Measurements from ENCODE around the gene HEMK1. TPM values are rescaled to one million over a fixed set of nuclear protein-coding genes. Genes with fewer than 3 reads are reported as not detected.
A peak's percentile ranks its signal among the peaks of the same experiment; 100 is the strongest.

Gene HEMK1
- total and polyA plus RNA-seq, 7 donors, result 6.1 to 16.2 (median 10.0) TPM

DNA sequence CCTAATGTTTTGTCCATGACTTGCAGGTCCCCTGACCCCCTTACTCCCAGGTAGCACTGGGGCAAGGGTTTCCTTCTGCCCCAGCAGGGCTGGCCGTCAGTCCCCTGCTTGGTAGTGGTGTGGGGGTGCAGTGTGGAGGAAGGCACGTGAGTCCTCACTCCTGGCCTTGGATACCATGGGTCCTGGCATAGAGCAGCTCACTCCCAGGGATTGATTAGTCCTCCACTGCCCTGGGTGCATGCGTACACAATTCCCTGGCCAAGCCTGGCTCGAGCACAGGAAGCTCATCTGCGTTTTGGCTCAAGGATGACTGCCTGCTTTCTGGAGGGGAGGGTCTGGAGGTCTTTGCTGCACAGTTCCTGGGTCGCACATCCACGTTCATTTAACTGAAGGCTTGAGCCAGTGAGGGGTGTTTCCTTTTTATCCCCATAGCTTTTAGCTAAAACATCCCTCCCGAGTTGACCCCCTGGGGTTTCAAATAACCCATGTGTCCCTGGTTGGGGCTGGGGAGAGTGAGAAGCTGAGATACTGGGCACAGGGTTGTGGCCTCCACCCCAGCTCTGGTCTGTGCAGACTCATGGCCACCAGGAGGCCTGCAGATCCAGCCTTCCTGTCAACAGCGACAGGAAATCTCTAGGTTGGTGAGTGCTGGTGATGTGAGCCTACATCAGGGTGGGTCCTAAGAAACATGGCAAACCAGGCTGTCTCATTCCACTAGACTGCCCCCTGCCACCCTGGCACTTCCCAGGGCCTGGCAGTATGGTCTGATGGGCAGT lies 11.5 kb downstream of the HEMK1 start:
- Histone ChIP-seq H3K27me3 (ENCODE audit: insufficient read depth in 3 of 3, low read length in 2 of 3) (no peaks in the 10 kb centered on the region), H3K27ac (peak overlapping the region; percentile 84), H3K4me3 (no peak overlapping the region), H3K9me3 (no peaks in the 10 kb centered on the region), H3K36me3 (ENCODE audit: insufficient read depth in 1 of 2, low read depth in 1 of 2) (peaks cover 0 to 41% of the 10 kb centered on the region in 2 donors), H3K4me1 (peaks cover 50% of the 10 kb centered on the region)
- DNase-seq (no peak), ATAC-seq (peak in 2 of 4 donors; percentile 1)
- no peak for TF ChIP-seq CTCF (IDR thresholded peaks at IDR 0.05)
- WGBS, 3 donors, result 56 to 80% (median 62%) methylated on average over 9 of the region's 9 CpGs
- intact Hi-C loops (cut with DNase I), result no loop called here

DNA sequence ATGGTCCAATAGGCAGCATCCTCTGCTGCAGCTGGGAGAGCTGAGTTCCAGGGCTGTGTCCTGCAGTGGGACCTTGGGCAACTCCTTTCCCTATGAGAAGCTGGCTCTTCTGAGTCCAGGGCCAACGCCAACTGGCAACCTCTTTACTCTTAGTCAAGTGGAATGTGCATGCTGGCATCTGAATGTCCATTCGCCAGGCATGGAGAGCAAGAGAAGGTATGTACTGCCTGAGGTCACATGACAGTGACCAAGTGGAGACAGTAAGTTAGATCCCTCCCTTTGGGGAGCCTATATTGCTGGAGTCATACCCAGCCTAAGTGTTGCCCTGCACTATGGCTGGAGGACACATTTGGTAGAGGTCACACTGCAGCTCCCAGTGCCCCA lies 12.1 kb downstream of the HEMK1 start:
- Histone ChIP-seq H3K27me3 (ENCODE audit: insufficient read depth in 3 of 3, low read length in 2 of 3) (no peaks in the 10 kb centered on the region), H3K9me3 (no peaks in the 10 kb centered on the region), H3K4me1 (peaks cover 56% of the 10 kb centered on the region), H3K27ac (peak overlapping the region; percentile 84), H3K4me3 (no peak overlapping the region), H3K36me3 (ENCODE audit: insufficient read depth in 1 of 2, low read depth in 1 of 2) (peaks cover 0 to 36% of the 10 kb centered on the region in 2 donors)
- no peak for TF ChIP-seq CTCF (IDR thresholded peaks at IDR 0.05)
- ATAC-seq, result peak; percentile 55 to 79 (median 76)
- peak; percentile 72 to 90 for DNase-seq
- intact Hi-C loops (cut with DNase I), result no loop called here
- WGBS, 3 donors, result 27 to 44% (median 31%) methylated on average over 2 of the region's 2 CpGs

- intact Hi-C loops (cut with DNase I), result loop anchor here in 1 of 2 donors (2.0 kb wide), 1 partner anchor 23 kb away; no protein-coding TSS in a partner anchor
- Histone ChIP-seq H3K9me3 (no peaks in the 10 kb centered on the region), H3K36me3 (ENCODE audit: insufficient read depth in 1 of 2, low read depth in 1 of 2) (peaks cover 0 to 29% of the 10 kb centered on the region in 2 donors), H3K4me1 (peaks cover 62% of the 10 kb centered on the region), H3K4me3 (no peak overlapping the region), H3K27me3 (ENCODE audit: insufficient read depth in 3 of 3, low read length in 2 of 3) (no peaks in the 10 kb centered on the region), H3K27ac (peak overlapping the region; percentile 84)
- WGBS, 3 donors, result 18 to 43% (median 31%) methylated on average over 9 of the region's 9 CpGs
- no peak for TF ChIP-seq CTCF (IDR thresholded peaks at IDR 0.05)
- DNase-seq, result peak; percentile 70 to 81
- peak in 3 of 4 donors; percentile 39 to 46 (median 46) for ATAC-seq
These were observed 12.8 kb downstream of the HEMK1 start for GRCh38 chr3:50582083-50582482.

- intact Hi-C loops (cut with DNase I), result loop anchor here (2.0 kb wide), 2 partner anchors 17 to 21 kb away; no protein-coding TSS in a partner anchor
- Histone ChIP-seq H3K27me3 (ENCODE audit: insufficient read depth in 3 of 3, low read length in 2 of 3) (no peaks in the 10 kb centered on the region), H3K9me3 (no peaks in the 10 kb centered on the region), H3K36me3 (ENCODE audit: insufficient read depth in 1 of 2, low read depth in 1 of 2) (peaks cover 0 to 11% of the 10 kb centered on the region in 2 donors), H3K27ac (peak overlapping the region; percentile 84), H3K4me3 (no peak overlapping the region), H3K4me1 (peaks cover 79% of the 10 kb centered on the region)
- peak; percentile 96 to 99 for DNase-seq
- TF ChIP-seq CTCF (IDR thresholded peaks at IDR 0.05), result no peak
- ATAC-seq, result peak; percentile 76 to 88 (median 84)
- 11 to 21% (median 18%) methylated on average over 6 of the region's 6 CpGs for WGBS, 3 donors
These were observed 14.6 kb downstream of the HEMK1 start for GRCh38 chr3:50583897-50584296.

Data from psoas muscle (tissue), 8 donors.